ENCODE measurements around the gene MAGEB2. TPM values are rescaled to one million over a fixed set of nuclear protein-coding genes. Genes with fewer than 3 reads are reported as not detected.
"Not testable (repeated sequence)": the region's sequence is repeated elsewhere in the genome, so short reads cannot be mapped to it uniquely, and the experiment has no call there.

The MAGEB2 gene, protein sequence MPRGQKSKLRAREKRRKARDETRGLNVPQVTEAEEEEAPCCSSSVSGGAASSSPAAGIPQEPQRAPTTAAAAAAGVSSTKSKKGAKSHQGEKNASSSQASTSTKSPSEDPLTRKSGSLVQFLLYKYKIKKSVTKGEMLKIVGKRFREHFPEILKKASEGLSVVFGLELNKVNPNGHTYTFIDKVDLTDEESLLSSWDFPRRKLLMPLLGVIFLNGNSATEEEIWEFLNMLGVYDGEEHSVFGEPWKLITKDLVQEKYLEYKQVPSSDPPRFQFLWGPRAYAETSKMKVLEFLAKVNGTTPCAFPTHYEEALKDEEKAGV
- 0.19 TPM in 1 of 2 replicates, not detected in the other for total RNA-seq (2014; rRNA removed; shearing (Covaris generic))

DNA sequence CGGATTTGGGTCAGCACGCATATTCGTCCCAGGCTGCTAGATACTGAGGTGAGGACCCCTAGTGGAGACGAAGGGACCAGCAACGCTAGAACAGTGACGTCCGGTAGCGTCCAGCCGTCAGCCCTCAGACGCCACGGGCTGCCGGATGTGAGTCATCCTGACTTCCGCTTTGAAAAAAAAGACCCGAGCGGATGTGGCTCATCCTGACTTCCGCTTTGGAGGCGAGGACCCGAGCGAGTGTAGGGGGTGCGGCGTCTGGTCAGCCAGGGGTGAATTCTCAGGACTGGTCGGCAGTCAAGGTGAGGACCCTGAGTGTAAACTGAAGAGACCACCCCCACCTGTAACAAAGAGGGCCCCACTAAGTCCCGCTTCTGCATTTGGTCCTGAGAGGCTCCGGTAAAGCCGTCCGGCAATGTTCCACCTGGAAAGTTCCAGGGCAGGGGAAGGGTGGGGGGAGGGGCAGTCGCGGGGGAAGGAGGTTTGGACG, at the start of gene MAGEB2:
Gene MAGEB2 (plus strand): TSS at position 207 of the 487 bp plus-strand sequence. CDS start 3,018 bp downstream, outside the sequence.
- DNase-seq (ENCODE audit: low spot score), result no peak

DNA sequence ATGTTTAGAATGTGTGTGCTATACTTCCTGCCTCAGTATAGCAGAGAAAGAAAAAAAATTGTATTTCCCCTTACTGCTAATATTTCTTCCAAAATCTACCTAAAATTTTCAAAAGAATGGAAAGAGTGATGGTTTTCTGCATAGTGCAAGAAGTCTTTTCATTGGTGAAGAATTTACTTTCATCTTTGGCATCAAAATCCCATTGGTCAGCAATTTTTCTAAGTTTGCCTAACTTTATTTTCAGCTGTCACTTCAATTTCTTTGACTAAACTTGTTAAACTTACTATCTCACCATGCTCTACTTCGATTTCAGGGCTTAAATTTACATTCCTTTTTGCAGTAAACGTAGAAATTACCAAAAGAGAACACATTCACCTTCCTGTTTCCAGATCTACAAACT, 44.5 kb upstream of the MAGEB2 start:
- no peak for DNase-seq (ENCODE audit: low spot score)

DNA sequence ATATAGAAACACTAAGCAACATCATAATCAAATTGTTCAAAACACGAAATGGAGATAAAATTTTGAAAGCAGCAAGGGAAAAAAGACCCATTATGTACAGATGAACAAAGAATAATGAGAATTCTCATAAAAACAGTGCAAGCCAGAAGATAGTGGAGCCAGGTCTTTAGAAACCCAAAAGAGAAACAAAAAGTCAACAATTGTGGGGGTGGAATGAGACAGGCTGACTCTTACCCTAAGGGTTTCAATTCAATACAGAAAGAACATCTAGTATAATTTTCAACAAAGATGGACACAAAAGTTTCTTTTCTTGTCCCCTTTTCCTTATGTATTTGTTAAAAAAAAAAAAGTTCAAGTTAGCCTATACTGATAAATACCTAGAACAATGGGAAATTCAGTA, 34.0 kb upstream of the MAGEB2 start:
- no peak for DNase-seq (ENCODE audit: low spot score)

DNA sequence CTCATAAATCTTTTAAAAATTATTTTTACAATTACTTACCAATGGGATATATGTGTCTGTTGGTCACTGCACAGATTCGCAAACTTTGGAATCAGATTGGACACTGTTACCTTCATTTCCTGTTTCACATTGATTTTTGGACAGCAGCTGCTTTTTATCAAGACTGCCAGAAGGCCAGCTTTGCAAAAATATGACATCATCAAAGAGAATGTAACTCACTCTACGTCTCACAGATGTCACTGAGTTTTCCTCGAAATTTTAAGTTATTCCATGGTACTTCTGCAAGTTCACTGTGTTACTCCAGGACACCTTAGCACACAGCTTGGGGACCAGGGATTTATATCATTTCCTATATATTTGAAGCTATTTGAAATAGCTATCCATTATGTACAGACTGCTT, 31.8 kb upstream of the MAGEB2 start:
- DNase-seq (ENCODE audit: low spot score), result no peak

DNA sequence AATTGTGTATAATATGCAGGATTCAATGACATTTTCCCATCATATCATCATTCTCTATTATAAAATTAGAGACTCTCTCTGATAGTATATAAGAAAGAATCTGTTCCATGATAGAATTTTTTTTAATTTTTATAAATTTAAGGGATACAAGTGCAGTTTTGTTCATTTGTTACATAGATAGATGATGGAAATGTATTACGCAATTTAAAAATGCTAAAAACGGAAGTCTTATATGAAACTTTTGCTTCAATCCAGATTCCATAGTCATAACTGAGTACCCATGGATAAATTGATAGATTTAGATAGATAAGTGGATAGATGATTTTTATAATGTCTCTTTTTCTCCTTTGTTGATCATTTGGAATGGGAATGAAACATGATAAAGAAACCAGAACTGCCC, 24.9 kb upstream of the MAGEB2 start:
- no peak for DNase-seq (ENCODE audit: low spot score)

DNA sequence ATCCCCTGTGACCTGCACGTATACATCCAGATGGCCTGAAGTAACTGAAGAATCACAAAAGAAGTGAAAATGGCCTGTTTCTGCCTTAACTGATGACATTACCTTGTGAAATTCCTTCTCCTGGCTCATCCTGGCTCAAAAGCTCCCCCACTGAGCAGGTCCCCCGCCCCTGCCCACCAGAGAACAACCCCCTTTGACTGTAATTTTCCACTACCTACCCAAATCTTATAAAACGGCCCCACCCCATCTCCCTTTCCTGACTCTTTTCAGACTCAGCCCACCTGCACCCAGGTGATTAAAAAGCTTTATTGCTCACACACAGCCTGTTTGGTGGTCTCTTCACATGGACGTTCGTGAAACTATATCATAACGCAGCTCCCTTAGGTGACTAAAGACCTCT, 21.5 kb upstream of the MAGEB2 start:
- DNase-seq (ENCODE audit: low spot score), result not testable (repeated sequence)

DNA sequence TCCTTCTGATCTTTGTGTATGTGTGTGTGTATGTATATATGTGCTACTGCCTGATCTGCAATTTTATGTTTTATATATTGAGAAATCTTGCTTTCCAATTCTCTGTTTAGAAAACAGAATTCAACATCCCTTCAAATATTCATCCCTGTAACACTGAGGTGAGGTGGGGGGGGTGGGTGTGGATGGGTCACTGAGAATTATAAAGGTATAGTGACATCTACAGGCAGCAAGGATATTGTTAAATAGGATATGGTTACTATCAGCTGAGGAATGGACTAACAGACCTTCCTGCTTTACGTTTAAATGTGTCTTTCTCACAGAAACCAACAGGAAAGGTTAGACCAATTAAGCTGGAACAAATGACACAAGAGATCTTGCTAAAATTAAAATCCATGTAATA, 19.0 kb upstream of the MAGEB2 start:
- peak; percentile 43 for DNase-seq (ENCODE audit: low spot score)

DNA sequence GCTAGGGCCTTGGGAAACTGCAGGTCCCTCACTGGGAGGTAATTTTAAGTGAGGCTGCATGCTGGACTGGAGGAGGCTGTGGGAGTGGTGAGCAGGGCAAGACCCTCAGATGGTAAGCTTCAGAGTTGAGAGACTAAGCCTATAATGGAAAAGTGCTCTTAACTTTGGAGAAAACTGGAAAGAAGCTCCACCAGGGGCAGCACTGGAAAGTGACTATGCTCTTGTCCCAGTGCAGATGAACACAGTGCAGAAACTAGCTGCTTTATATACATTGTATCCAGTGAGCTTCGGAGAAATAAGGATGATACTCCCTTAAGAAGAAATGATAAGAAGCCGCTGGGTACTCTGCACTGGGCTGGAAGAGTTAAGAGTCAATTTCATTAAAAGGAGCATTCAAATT, 3.2 kb upstream of the MAGEB2 start:
- DNase-seq (ENCODE audit: low spot score), result no peak

DNA sequence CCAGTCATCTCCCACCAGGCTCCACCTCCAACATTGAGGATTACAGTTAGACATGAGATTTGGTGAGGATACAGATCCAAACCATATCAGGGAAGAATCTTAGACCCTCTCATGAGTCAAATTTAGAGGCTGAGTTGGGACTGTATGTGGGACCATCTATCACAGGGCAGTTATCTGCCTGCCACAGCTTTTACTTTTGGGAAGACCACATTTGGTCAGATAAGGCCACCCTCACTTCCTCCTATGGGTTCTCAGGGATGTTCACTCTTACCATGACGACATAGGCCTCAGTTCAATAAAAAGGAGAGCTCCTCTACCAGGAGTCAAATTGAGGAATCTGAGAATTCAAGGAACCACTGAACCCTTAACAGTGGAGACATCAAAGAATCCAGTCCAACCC, 2.1 kb downstream of the MAGEB2 start:
- no peak for DNase-seq (ENCODE audit: low spot score)

DNA sequence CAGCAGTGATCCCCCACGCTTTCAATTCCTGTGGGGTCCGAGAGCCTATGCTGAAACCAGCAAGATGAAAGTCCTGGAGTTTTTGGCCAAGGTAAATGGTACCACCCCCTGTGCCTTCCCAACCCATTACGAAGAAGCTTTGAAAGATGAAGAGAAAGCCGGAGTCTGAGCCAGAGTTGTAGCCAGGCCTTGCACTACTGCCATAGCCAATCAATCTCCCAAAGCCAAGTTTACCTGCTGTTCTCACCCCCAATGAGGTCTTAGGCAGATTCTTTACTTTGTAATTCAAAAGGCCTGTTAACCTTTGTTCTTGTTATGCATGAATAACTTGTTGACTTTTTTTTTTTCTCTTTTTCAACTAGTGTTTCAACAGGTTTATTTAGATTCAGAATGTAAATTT, 4.0 kb downstream of the MAGEB2 start:
- no peak for DNase-seq (ENCODE audit: low spot score)

DNA sequence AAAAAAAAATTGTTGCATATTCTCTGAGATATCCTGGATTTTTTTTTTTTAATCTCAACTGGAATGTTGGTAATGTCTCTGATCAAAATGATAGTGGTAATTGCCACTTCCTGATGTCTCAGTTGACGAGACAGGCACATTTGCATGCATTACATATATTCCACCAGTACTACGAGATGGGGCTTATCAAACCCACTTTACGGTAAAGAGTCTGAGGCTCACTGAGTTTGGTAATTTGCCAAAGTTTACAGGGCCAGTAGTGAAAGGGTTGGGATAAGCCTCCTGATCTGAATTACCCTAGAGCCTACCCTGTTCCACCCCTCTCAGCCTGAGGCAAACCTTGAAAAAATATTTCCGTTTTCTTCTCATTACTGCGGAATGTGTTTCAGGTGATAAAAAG, 5.3 kb downstream of the MAGEB2 start:
- no peak for DNase-seq (ENCODE audit: low spot score)

DNA sequence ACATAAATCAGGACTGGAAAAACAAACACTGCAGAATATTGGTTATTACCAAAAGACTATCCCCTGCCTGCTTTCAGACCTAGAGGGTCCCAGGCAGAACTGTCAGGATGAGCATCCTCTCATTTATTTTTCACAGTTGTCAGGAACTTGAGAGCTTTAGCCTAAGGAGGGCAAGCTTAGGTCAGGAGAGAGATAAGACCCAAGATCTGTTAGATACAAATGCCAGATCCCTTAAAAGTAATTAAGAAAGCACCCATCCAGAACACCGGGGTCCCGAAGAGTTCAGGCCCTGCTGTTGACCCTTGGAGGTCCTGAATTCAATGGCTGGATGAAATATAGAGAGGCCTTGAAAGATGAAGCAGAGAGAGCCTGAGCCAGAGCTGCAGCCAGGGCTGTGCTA, 9.2 kb downstream of the MAGEB2 start:
- no peak for DNase-seq (ENCODE audit: low spot score)

DNA sequence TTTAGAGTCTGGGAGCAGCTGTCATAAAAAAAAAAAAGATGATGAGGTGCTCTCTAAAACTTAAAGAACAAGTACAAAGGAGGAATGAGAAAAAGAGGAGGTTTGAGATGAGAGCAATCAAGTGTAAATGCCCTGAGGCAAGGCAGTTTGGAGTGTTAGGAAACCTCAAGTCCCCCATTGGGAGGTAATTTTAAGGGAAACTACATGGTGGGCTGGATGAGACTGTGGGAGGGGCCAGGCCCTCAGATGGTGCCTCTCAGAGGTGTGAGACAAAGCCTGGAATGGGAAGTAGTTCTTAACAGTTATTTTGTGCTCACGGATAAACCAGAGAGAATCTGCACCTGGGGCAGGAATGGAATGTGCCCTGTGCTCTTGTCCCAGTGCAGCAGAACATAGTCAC, 13.2 kb downstream of the MAGEB2 start:
- no peak for DNase-seq (ENCODE audit: low spot score)

DNA sequence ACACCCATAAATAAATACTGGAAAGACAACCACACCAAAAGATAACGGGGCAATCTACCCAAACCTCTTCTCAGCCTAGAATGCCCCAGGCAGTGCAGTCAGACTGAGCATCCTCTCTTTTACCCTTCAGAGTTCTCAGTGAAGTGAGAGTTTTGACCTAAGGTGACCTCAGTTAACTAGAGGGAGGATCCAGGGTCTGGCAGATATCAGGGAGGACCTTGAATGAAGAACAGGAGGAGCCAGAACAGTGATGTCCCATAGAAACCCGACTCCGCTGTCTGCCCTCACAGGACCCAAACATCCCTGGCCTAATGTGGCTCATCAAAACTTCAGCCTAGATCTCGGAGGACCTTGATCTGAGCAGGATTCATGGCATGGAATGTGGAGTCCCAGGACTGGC, 15.0 kb downstream of the MAGEB2 start, which contains the start of gene MAGEB3:
Gene MAGEB3 (plus strand): TSS at position 263 of the 400 bp plus-strand sequence. CDS start 5,268 bp downstream, outside the sequence.
- no peak for DNase-seq (ENCODE audit: low spot score)

DNA sequence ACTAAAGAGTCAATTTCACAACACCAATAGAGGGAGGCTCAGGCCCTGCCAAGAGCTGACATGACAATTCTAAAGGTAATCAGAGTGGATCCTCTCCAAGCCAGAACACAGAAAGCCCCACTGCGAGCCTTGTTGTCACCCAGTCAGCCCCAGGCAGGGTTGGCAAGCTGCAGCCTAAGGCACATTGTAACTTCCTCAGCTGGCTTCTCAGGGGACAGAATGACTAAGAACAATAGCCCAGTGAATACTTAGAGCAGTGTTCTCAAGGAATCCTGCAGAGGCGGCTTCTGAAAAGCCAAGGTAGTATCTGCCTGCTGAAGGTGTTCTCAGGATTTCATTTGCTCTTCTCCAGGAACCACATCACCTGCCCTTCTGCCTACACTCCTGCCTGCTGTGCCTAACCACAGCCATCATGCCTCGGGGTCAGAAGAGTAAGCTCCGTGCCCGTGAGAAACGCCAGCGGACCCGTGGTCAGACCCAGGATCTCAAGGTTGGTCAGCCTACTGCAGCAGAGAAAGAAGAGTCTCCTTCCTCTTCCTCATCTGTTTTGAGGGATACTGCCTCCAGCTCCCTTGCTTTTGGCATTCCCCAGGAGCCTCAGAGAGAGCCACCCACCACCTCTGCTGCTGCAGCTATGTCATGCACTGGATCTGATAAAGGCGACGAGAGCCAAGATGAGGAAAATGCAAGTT, 26.5 kb downstream of the MAGEB2 start, which contains the start of gene MAGEB4:
Gene MAGEB4 (plus strand): TSS at position 277 of the 692 bp plus-strand sequence. CDS start 136 bp downstream, at position 413.
- DNase-seq (ENCODE audit: low spot score), result no peak

DNA sequence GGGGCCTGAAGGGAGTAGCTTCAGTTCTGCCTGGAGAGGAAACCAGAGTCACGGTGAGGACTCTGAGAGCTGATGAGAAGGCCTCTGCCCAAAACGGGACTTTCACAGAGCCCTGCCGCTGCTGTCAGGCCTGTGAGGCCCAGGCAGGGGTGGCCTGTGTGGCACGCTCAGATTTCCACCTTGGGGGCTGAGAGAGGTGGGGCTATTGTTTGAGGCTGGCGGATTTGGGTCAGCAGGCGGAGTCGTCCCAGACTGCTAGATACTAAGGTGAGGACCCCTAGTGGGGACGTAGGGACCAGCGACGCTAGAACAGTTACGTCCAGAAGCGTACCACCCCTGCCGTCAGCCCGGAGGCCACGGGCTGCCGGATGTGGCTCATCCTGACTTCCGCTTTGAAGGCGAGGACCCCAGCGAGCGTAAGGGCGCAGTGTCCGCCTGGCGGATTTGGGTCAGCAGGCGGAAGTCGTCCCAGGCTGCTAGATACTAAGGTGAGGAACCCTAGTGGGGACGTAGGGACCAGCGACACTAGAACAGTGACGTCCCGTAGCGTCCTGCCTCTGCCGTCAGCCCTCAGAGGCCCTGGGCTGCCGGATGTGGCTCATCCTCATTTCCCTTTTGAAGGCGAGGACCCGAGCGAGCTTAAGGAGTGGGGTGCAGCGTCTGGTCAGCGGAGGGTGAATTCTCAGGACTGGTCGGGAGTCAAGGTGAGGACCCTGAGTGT, 31.6 kb downstream of the MAGEB2 start, which contains the start of gene MAGEB1:
Gene MAGEB1 (plus strand): TSS at position 378 of the 721 bp plus-strand sequence. CDS start 3,348 bp downstream, outside the sequence.
- DNase-seq (ENCODE audit: low spot score), result no peak

DNA sequence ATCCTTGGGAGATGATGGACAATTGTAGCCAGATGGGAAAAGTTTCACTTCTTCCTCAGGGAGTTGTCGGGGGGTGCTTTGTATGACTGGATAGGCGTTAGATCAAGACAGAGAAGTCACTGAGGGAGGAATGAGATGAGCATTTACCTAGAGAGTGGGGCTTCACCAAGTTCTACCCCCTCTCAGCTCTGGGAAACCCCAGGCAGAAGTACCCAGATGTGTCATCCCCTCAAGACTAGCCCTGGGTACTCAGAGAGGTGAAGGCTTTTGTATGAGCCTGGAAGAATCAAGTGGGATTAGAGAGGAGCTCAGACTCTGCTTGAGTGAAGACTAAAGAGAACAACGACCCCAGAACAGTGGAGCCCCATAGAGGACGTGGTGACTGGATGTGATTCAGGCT, 33.5 kb downstream of the MAGEB2 start:
- no peak for DNase-seq (ENCODE audit: low spot score)

DNA sequence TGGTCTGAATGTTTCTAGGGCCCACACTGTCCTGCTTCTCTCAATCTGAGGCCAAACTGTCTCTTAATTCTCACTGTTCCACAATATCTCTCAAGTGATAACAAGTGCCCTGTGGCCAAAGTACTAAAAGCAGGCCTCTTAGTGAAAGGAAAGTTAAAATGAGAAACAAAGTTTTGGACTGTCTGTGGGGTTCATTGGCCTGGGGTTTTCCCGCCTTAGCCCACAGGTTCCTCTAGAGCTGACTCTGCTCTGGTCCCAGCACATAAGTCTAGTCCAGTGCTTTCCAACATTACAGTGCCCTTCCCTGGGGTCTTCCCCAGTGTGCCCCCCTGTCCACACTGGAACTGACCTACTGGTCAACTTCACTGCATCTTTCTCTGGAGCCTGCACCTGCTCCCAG, 37.9 kb downstream of the MAGEB2 start:
- no peak for DNase-seq (ENCODE audit: low spot score)

DNA sequence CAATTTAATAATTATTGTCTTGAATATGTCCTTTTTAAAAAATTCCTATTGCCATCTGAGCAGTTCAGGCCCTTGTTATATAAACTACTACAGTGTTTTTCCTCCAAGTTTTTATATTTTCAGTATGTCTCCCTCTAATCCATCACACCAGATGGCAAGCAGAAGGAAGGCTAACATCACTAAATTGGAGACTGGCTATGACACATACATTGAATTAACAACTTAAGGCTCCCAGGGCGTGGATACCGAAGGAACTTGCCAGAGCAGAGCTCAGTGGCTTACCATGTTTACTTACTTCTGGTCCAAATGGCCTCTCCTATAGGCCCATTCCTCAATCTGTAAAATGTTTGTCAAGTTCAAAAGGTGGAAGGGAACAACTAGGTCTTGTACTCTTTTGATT, 44.6 kb downstream of the MAGEB2 start:
- DNase-seq (ENCODE audit: low spot score), result no peak

DNA sequence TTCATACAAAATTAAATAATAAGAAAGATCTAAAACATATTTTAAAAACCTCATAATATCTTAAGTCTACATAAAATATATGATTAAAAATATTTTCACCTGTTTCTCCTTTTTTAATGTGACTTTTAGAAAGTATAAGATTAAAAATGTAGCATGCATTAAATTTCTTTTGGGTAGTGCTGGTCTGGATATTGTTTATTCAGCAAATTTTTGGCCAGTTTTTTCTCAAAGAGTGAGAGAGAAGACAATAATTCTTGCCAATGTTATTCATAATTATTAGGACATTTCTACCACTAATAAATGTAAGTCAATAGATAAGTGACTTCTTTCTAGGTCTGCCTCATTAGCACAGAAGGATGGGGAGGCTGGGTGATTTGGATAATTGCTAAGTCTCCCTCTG, 45.6 kb downstream of the MAGEB2 start:
- DNase-seq (ENCODE audit: low spot score), result no peak

DNA sequence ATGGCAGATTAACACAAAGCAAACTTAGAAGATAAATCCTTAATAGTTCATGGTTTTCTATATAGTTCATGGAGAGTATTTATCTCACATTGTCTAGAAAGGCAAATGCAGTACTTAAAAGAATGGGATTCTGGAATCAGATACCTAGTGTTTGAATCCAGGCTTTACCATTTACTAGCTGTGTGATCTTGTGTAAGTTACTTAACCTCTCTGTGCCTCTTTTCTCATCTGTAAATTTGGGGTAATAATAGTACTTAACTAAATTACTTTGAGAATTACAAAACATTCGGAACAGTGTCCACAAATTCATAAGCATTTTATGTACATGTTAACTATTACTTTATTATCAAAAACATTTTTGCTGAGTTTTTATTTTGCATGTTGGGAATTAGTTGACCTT, 47.4 kb downstream of the MAGEB2 start:
- DNase-seq (ENCODE audit: low spot score), result no peak
